GM12892 (cell line): Measurements from ENCODE around the gene FAM9A.

Experiments used
- POLR2A ChIP-seq: IDR thresholded peaks from 2 replicates; pipeline ENCODE4 v1.6.1; 2011; ENCODE audit warnings: low read depth, low read length, control low read depth
- POLR2AphosphoS5 ChIP-seq: IDR thresholded peaks from 2 replicates; pipeline ENCODE4 v1.6.1; 2011; ENCODE audit warnings: low read depth, low read length, control low read depth

GRCh38 chrX:8832582-8833378 is 31.6 kb upstream of the FAM9A start:
- TF ChIP-seq POLR2AphosphoS5 (no peak), POLR2A (no peak)
